Measurements from ENCODE around the gene IQGAP1.

IQGAP1 gene

GRCh38 chr15:90531147-90531546 lies 143.1 kb downstream of the IQGAP1 start:
- DNase-seq, result no peak

GRCh38 chr15:90535254-90535653 lies 147.2 kb downstream of the IQGAP1 start:
- no peak for DNase-seq

GRCh38 chr15:90539789-90540188 lies 151.7 kb downstream of the IQGAP1 start:
- DNase-seq, result no peak

- DNase-seq, result no peak
Measured at GRCh38 chr15:90540768-90541167, 152.7 kb downstream of the IQGAP1 start.

- DNase-seq, result no peak
Measured at GRCh38 chr15:90545095-90545494, 157.1 kb downstream of the IQGAP1 start.

GRCh38 chr15:90547540-90547939 lies 159.5 kb downstream of the IQGAP1 start:
- DNase-seq, result peak; percentile 26

- peak; percentile 73 for DNase-seq
Measured at GRCh38 chr15:90550919-90551318, 162.9 kb downstream of the IQGAP1 start.

Measured in MV-4-11 (cell line).